ENCODE results near the gene C1R. TPM values are rescaled to one million over a fixed set of nuclear protein-coding genes. Genes with fewer than 3 reads are reported as not detected.

The C1R gene
- total RNA-seq, 1 experiment from 2014 or later: 1.3 TPM

DNA sequence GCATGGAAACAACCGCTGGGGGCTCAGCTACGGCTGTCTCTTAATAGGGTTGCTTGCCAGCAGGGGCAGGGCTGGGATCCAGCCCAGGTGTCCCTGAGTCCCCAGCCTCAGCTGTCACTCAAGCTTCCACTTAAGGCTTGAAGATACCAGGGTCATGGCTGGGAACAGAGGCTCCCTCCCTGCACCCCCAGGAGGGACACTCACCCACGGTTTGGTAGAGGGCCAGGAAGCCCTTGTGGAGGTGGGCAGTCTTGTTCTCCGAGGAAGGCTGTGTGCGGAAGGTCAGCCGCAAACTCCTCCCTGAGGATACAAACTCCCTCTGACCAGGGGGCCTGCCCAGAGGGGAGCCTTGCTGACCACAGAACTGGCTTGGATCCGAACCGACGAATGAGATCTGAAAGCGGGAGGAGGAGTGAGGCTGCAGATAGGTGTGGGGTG, 9.5 kb upstream of the C1R start:
- no peaks in the 10 kb centered on the region for H3K4me1 ChIP-seq (ENCODE audit: control insufficient read depth, insufficient read depth, low read length)
- no peaks in the 10 kb centered on the region for H3K27me3 ChIP-seq (ENCODE audit: control insufficient read depth, insufficient read depth, low read length)
- no peak for ATAC-seq
- peaks cover 7% of the 10 kb centered on the region; the same call in 1 of the 2 replicates for H3K9me3 ChIP-seq (ENCODE audit: control insufficient read depth, insufficient read depth, low read depth, low read length)
- ChIA-PET CTCF (no interaction called here), POLR2A (no interaction called here)
- TF ChIP-seq POLR2AphosphoS5 (IDR thresholded peaks at IDR 0.05; ENCODE audit: low read depth, low read length) (no peak), TCF7L2 (IDR thresholded peaks at IDR 0.05; ENCODE audit: low read depth, low read length) (no peak), SIN3A (IDR thresholded peaks at IDR 0.05; ENCODE audit: borderline replicate concordance, insufficient read depth, low read depth, low read length) (no peak)
- TF ChIP-seq, protein P1, sequence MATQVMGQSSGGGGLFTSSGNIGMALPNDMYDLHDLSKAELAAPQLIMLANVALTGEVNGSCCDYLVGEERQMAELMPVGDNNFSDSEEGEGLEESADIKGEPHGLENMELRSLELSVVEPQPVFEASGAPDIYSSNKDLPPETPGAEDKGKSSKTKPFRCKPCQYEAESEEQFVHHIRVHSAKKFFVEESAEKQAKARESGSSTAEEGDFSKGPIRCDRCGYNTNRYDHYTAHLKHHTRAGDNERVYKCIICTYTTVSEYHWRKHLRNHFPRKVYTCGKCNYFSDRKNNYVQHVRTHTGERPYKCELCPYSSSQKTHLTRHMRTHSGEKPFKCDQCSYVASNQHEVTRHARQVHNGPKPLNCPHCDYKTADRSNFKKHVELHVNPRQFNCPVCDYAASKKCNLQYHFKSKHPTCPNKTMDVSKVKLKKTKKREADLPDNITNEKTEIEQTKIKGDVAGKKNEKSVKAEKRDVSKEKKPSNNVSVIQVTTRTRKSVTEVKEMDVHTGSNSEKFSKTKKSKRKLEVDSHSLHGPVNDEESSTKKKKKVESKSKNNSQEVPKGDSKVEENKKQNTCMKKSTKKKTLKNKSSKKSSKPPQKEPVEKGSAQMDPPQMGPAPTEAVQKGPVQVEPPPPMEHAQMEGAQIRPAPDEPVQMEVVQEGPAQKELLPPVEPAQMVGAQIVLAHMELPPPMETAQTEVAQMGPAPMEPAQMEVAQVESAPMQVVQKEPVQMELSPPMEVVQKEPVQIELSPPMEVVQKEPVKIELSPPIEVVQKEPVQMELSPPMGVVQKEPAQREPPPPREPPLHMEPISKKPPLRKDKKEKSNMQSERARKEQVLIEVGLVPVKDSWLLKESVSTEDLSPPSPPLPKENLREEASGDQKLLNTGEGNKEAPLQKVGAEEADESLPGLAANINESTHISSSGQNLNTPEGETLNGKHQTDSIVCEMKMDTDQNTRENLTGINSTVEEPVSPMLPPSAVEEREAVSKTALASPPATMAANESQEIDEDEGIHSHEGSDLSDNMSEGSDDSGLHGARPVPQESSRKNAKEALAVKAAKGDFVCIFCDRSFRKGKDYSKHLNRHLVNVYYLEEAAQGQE (IDR thresholded peaks at IDR 0.05; ENCODE audit: insufficient read depth in 1 of 2, low read depth in 2 of 2, low read length in 1 of 2): no peak
- TF ChIP-seq, protein P2, sequence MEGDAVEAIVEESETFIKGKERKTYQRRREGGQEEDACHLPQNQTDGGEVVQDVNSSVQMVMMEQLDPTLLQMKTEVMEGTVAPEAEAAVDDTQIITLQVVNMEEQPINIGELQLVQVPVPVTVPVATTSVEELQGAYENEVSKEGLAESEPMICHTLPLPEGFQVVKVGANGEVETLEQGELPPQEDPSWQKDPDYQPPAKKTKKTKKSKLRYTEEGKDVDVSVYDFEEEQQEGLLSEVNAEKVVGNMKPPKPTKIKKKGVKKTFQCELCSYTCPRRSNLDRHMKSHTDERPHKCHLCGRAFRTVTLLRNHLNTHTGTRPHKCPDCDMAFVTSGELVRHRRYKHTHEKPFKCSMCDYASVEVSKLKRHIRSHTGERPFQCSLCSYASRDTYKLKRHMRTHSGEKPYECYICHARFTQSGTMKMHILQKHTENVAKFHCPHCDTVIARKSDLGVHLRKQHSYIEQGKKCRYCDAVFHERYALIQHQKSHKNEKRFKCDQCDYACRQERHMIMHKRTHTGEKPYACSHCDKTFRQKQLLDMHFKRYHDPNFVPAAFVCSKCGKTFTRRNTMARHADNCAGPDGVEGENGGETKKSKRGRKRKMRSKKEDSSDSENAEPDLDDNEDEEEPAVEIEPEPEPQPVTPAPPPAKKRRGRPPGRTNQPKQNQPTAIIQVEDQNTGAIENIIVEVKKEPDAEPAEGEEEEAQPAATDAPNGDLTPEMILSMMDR (IDR thresholded peaks at IDR 0.05): no peak
- in situ Hi-C loops (cut with HindIII; ENCODE audit: low pct_unique_long_range_greater_than_20kb, low sequenced_read_pairs) (no loop called here), intact Hi-C loops (cut with micrococcal nuclease; ENCODE audit: unreplicated experiment) (no loop called here)
- no peaks in the 10 kb centered on the region for H3K36me3 ChIP-seq (ENCODE audit: control insufficient read depth, insufficient read depth, low read length)
- H3K27ac ChIP-seq (ENCODE audit: low read length): no peak overlapping the region
- DNase-seq (ENCODE audit: low read depth, low spot score): no peak
- H3K4me3 ChIP-seq (ENCODE audit: low read depth in 2 of 2, low read length in 2 of 2): no peak overlapping the region
- BruUV-seq (replicated peaks): no TSS peak

- ChIA-PET POLR2A (no interaction called here), CTCF (no interaction called here)
- H3K4me1 ChIP-seq (ENCODE audit: control insufficient read depth, insufficient read depth, low read length): no peaks in the 10 kb centered on the region
- ATAC-seq: no peak
- H3K4me3 ChIP-seq (ENCODE audit: low read depth in 2 of 2, low read length in 2 of 2): no peak overlapping the region
- DNase-seq (ENCODE audit: low read depth, low spot score): no peak
- TF ChIP-seq SIN3A (IDR thresholded peaks at IDR 0.05; ENCODE audit: borderline replicate concordance, insufficient read depth, low read depth, low read length) (no peak), POLR2AphosphoS5 (IDR thresholded peaks at IDR 0.05; ENCODE audit: low read depth, low read length) (no peak), TCF7L2 (IDR thresholded peaks at IDR 0.05; ENCODE audit: low read depth, low read length) (no peak)
- TF ChIP-seq, protein P1 (IDR thresholded peaks at IDR 0.05; ENCODE audit: insufficient read depth in 1 of 2, low read depth in 2 of 2, low read length in 1 of 2): no peak
- TF ChIP-seq, protein P2 (IDR thresholded peaks at IDR 0.05): no peak
- peaks cover 5% of the 10 kb centered on the region; the same call in 1 of the 2 replicates for H3K9me3 ChIP-seq (ENCODE audit: control insufficient read depth, insufficient read depth, low read depth, low read length)
- H3K27ac ChIP-seq (ENCODE audit: low read length): no peak overlapping the region
- no peaks in the 10 kb centered on the region for H3K36me3 ChIP-seq (ENCODE audit: control insufficient read depth, insufficient read depth, low read length)
- no peaks in the 10 kb centered on the region for H3K27me3 ChIP-seq (ENCODE audit: control insufficient read depth, insufficient read depth, low read length)
- no TSS peak for BruUV-seq (replicated peaks)
- intact Hi-C loops (cut with micrococcal nuclease; ENCODE audit: unreplicated experiment) (no loop called here), in situ Hi-C loops (cut with HindIII; ENCODE audit: low pct_unique_long_range_greater_than_20kb, low sequenced_read_pairs) (no loop called here)
These were observed 8.9 kb upstream of the C1R start for GRCh38 chr12:7101047-7101693.

All from Panc1 (cell line).